ENCODE measurements around the gene CDH7.
A peak's percentile ranks its signal among the peaks of the same experiment; 100 is the strongest.

Gene CDH7

GRCh38 chr18:65827444-65827843 is 76.6 kb downstream of the CDH7 start:
- TF ChIP-seq CEBPB (IDR thresholded peaks at IDR 0.05) (0 out of 2 replicates have a peak, but pooled peaks have one; percentile 33), TAF1 (IDR thresholded peaks at IDR 0.05; ENCODE audit: low read depth) (no peak), FOXM1 (IDR thresholded peaks at IDR 0.05; ENCODE audit: borderline replicate concordance, low read depth) (no peak), EGR1 (IDR thresholded peaks at IDR 0.05) (no peak)

- TF ChIP-seq EP300 (IDR thresholded peaks at IDR 0.05; ENCODE audit: borderline replicate concordance) (no peak), CEBPB (IDR thresholded peaks at IDR 0.05) (no peak), EGR1 (IDR thresholded peaks at IDR 0.05) (no peak), RAD21 (IDR thresholded peaks at IDR 0.05; ENCODE audit: low read depth) (no peak), NFIC (IDR thresholded peaks at IDR 0.05) (no peak), ZBTB7A (IDR thresholded peaks at IDR 0.05; ENCODE audit: low read depth) (no peak), TAF1 (IDR thresholded peaks at IDR 0.05; ENCODE audit: low read depth) (no peak), MAX (IDR thresholded peaks at IDR 0.05) (no peak), TCF12 (IDR thresholded peaks at IDR 0.05; ENCODE audit: low read depth) (no peak), YY1 (IDR thresholded peaks at IDR 0.05; ENCODE audit: low read depth) (no peak), FOXM1 (IDR thresholded peaks at IDR 0.05; ENCODE audit: borderline replicate concordance, low read depth) (no peak), CREB1 (IDR thresholded peaks at IDR 0.05; ENCODE audit: low read depth) (no peak), TEAD4 (IDR thresholded peaks at IDR 0.05) (no peak), REST (IDR thresholded peaks at IDR 0.05; ENCODE audit: low read depth) (no peak)
- TF ChIP-seq, protein P1, sequence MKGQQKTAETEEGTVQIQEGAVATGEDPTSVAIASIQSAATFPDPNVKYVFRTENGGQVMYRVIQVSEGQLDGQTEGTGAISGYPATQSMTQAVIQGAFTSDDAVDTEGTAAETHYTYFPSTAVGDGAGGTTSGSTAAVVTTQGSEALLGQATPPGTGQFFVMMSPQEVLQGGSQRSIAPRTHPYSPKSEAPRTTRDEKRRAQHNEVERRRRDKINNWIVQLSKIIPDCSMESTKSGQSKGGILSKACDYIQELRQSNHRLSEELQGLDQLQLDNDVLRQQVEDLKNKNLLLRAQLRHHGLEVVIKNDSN (IDR thresholded peaks at IDR 0.05) = no peak
Observed at GRCh38 chr18:65835881-65836280, 85.1 kb downstream of the CDH7 start.

DNA sequence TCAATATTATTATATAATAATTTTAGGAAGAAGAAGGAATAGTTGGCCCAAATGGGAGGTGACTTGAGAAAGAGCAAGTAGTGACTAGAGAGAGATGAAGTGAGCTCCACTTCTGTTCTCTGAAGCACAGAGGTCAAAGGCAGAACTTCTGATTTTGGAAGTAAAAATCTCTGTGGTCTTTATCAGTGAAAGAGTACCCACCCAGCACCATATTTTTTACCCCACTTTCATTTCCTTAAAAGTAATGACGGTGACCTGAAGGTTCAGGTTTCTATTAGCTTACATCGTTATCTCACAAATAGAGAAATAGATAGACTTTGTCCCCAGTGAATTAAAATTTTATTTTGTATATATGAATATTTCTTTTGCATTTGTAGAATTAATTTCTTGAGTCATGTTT is 95.3 kb downstream of the CDH7 start:
- TF ChIP-seq, protein P1 (IDR thresholded peaks at IDR 0.05) = no peak
- TF ChIP-seq NFIC (IDR thresholded peaks at IDR 0.05) (no peak), EGR1 (IDR thresholded peaks at IDR 0.05) (no peak), TAF1 (IDR thresholded peaks at IDR 0.05; ENCODE audit: low read depth) (no peak), CEBPB (IDR thresholded peaks at IDR 0.05) (no peak), ZBTB7A (IDR thresholded peaks at IDR 0.05; ENCODE audit: low read depth) (no peak), TCF12 (IDR thresholded peaks at IDR 0.05; ENCODE audit: low read depth) (no peak), EP300 (IDR thresholded peaks at IDR 0.05; ENCODE audit: borderline replicate concordance) (no peak), MAX (IDR thresholded peaks at IDR 0.05) (no peak), REST (IDR thresholded peaks at IDR 0.05; ENCODE audit: low read depth) (no peak), RAD21 (IDR thresholded peaks at IDR 0.05; ENCODE audit: low read depth) (no peak), CREB1 (IDR thresholded peaks at IDR 0.05; ENCODE audit: low read depth) (no peak), FOXM1 (IDR thresholded peaks at IDR 0.05; ENCODE audit: borderline replicate concordance, low read depth) (no peak)

DNA sequence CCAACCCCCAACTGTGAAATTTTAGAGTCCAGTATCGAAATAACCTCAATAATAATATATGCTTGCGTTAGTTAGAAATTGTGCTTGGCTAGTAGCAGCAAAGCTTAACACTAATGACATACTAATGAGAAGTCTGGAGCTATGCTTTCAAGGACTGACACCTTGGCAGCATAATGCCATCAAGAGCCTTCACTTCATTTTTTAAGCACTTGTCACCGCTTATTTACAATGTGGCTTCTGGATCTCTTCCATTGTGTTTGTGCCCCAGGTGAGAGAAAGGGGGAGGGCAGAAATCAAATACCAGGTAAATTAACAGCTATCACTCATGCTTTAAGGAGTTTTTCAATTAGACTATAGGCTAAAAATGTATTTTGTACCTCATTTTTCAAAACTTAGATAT is 101.5 kb downstream of the CDH7 start:
- no peak for TF ChIP-seq EP300 (IDR thresholded peaks at IDR 0.05; ENCODE audit: borderline replicate concordance)
- TF ChIP-seq TAF1 (IDR thresholded peaks at IDR 0.05; ENCODE audit: low read depth) = no peak

- TF ChIP-seq MAX (IDR thresholded peaks at IDR 0.05) (no peak), YY1 (IDR thresholded peaks at IDR 0.05; ENCODE audit: low read depth) (no peak), TCF12 (IDR thresholded peaks at IDR 0.05; ENCODE audit: low read depth) (no peak), CEBPB (IDR thresholded peaks at IDR 0.05) (no peak), FOXM1 (IDR thresholded peaks at IDR 0.05; ENCODE audit: borderline replicate concordance, low read depth) (no peak), CREB1 (IDR thresholded peaks at IDR 0.05; ENCODE audit: low read depth) (no peak)
- TF ChIP-seq, protein P1 (IDR thresholded peaks at IDR 0.05) = no peak
Observed at GRCh38 chr18:65859075-65859474, 108.3 kb downstream of the CDH7 start.

DNA sequence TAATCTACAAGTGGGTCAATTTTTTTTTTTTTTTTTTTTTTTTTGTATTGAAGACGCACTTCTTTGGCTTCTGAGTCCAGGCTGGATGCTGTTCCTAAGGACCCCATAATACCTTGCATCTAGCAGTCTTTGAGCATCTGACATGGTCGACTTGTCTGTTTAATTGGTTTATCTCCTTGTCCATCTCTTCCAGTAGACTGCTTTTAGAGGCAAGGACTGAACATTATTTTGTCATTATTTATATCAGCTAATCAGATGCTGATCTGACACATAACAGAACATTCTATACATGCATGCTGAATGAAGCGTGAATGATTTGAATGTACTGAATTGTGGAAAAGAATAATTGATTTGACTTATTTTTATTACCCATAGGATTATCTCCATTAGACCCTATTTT is 118.7 kb downstream of the CDH7 start:
- no peak for TF ChIP-seq FOXM1 (IDR thresholded peaks at IDR 0.05; ENCODE audit: borderline replicate concordance, low read depth)
- no peak for TF ChIP-seq EP300 (IDR thresholded peaks at IDR 0.05; ENCODE audit: borderline replicate concordance)
- no peak for TF ChIP-seq TCF12 (IDR thresholded peaks at IDR 0.05; ENCODE audit: low read depth)
- no peak for TF ChIP-seq CEBPB (IDR thresholded peaks at IDR 0.05)
- TF ChIP-seq TAF1 (IDR thresholded peaks at IDR 0.05; ENCODE audit: low read depth) = no peak
- TF ChIP-seq NFIC (IDR thresholded peaks at IDR 0.05) = no peak
- no peak for TF ChIP-seq EGR1 (IDR thresholded peaks at IDR 0.05)

Measured in Ishikawa (cell line).